Endothelial cell of umbilical vein (primary cell): ENCODE measurements around the gene PLEKHA7. TPM values are rescaled to one million over a fixed set of nuclear protein-coding genes. Genes with fewer than 3 reads are reported as not detected.

Experiments
- BruUV-seq: library from RNA; stranded (reverse); fragments of 400-500 nt; replicated peaks from 2 replicates; lab custom pipeline; 2021; lab: Mats Ljungman, UMichigan
- CTCF ChIA-PET: fragments of 300-600, 350-600 bp; sonication (Branson Sonifier 250); formaldehyde crosslinking; loops from one replicate; lab custom pipeline; 2021; ENCODE audit warnings: antibody characterized with exemption, inconsistent platforms; lab: Charles Lee
- POLR2A ChIA-PET: fragments of 300-600, 350-600 bp; sonication (Branson Sonifier 250); formaldehyde crosslinking; loops from one replicate; lab custom pipeline; 2021; ENCODE audit warnings: antibody characterized with exemption, inconsistent platforms; lab: Charles Lee
- DNase-seq: peaks from one replicate; pipeline ENCODE4 v3.0.0-alpha.2; 2011; ENCODE audit warnings: low read depth, low spot score
- FAIRE-seq: peaks from 2 replicates; lab custom pipeline; 2011; peaks lifted over from hg19 to GRCh38; lab: Jason Lieb, UNC
- H2AFZ ChIP-seq: 2 replicates; pipeline ENCODE4 v1.6.0; 2012; ENCODE audit warnings: low read depth, low read length, control low read depth, inconsistent platforms
- H3K27ac ChIP-seq: 2 replicates; pipeline ENCODE4 v1.5.1; 2011; ENCODE audit warnings: low read depth, mild to moderate bottlenecking, control low read depth, low read length, moderate library complexity; ENCODE audit not compliant: insufficient read depth
- H3K27me3 ChIP-seq, 2 experiments: 2 replicates each; pipeline versions ENCODE4 v1.6.0 to v1.6.1; 2011; ENCODE audit warnings: low read length in 2 of 2, mixed read lengths in 1 of 2; ENCODE audit not compliant: control insufficient read depth in 2 of 2, insufficient read depth in 2 of 2
- H3K36me3 ChIP-seq, 2 experiments: 2 replicates in 1 of 2; 3 replicates in 1 of 2; pipeline ENCODE4 v1.5.1; 2011; ENCODE audit warnings: low read length in 2 of 2, mild to moderate bottlenecking in 1 of 2, moderate library complexity in 1 of 2; ENCODE audit not compliant: control insufficient read depth in 2 of 2, insufficient read depth in 2 of 2; ENCODE audit errors: extremely low read depth in 1 of 2
- H3K4me1 ChIP-seq: 3 replicates; pipeline ENCODE4 v1.5.1; 2011; ENCODE audit warnings: mild to moderate bottlenecking, low read length; ENCODE audit not compliant: control insufficient read depth, insufficient read depth; ENCODE audit errors: extremely low read depth
- H3K4me2 ChIP-seq: 2 replicates; pipeline ENCODE4 v1.6.1; 2011; ENCODE audit warnings: low read length, control low read depth, mixed read lengths; ENCODE audit not compliant: insufficient read depth
- H3K4me3 ChIP-seq, 3 experiments: fragments of 200-600 bp in 1 of 3; sonication (generic), shearing (Covaris generic) in 1 of 3; replicated peaks in 1 of 3; 2 replicates each; pipeline ENCODE4 v1.5.1; 2011 to 2016; ENCODE audit warnings: control low read depth in 3 of 3, low read length in 3 of 3, mild to moderate bottlenecking in 2 of 3, inconsistent platforms in 1 of 3, low read depth in 1 of 3, moderate library complexity in 1 of 3; ENCODE audit not compliant: insufficient read depth in 1 of 3
- H3K79me2 ChIP-seq: 2 replicates; pipeline ENCODE4 v1.6.0; 2012; ENCODE audit warnings: low read length, inconsistent platforms; ENCODE audit not compliant: control insufficient read depth, insufficient read depth
- H3K9ac ChIP-seq: replicated peaks from 2 replicates; pipeline ENCODE3; 2011; ENCODE audit warnings: low read length, control low read depth; ENCODE audit not compliant: insufficient read depth; ENCODE audit errors: extremely low read depth
- H3K9me1 ChIP-seq: replicated peaks from 3 replicates; pipeline ENCODE4 v1.6.0; 2011; ENCODE audit warnings: mild to moderate bottlenecking, low read length; ENCODE audit not compliant: control insufficient read depth, insufficient read depth; ENCODE audit errors: extremely low read depth
- H3K9me3 ChIP-seq: replicated peaks from 2 replicates; pipeline ENCODE4 v1.5.1; 2012; ENCODE audit warnings: low read length, inconsistent platforms; ENCODE audit not compliant: control insufficient read depth, insufficient read depth
- H4K20me1 ChIP-seq: replicated peaks from 2 replicates; pipeline ENCODE3; 2011; ENCODE audit warnings: mild to moderate bottlenecking, low read length; ENCODE audit not compliant: control insufficient read depth, insufficient read depth; ENCODE audit errors: extremely low read depth
- CTCF ChIP-seq, 2 donors: IDR thresholded peaks; 1 replicate in 1 of 2; 2 replicates in 1 of 2; pipeline ENCODE4 v1.5.1; 2011; ENCODE audit warnings: low read length in 2 of 2, mild to moderate bottlenecking in 2 of 2, moderate library complexity in 2 of 2, control low read depth in 1 of 2, inconsistent platforms in 1 of 2, low read depth in 1 of 2; ENCODE audit not compliant: insufficient read depth in 1 of 2; ENCODE audit errors: extremely low read depth in 1 of 2
- EZH2 ChIP-seq: IDR thresholded peaks from 2 replicates; pipeline ENCODE4 v1.6.1; 2012; ENCODE audit warnings: borderline replicate concordance, low read depth, mild to moderate bottlenecking, moderate library complexity, low read length, inconsistent platforms; ENCODE audit not compliant: severe bottlenecking
- FOS ChIP-seq: IDR thresholded peaks from 2 replicates; pipeline ENCODE4 v1.6.1; 2011; ENCODE audit warnings: mild to moderate bottlenecking, low read length, moderate library complexity, borderline replicate concordance; ENCODE audit not compliant: insufficient read depth
- GATA2 ChIP-seq: IDR thresholded peaks from 2 replicates; pipeline ENCODE4 v1.7.0; 2011; ENCODE audit warnings: low read depth, mild to moderate bottlenecking, moderate library complexity, mixed read lengths, low read length; ENCODE audit not compliant: insufficient read length, insufficient read depth
- JUN ChIP-seq: IDR thresholded peaks from 2 replicates; pipeline ENCODE4 v1.6.1; 2011; ENCODE audit warnings: borderline replicate concordance, low read depth; ENCODE audit not compliant: insufficient read length, insufficient read depth
- MAX ChIP-seq: IDR thresholded peaks from 2 replicates; pipeline ENCODE4 v1.6.1; 2011; ENCODE audit not compliant: insufficient read depth, insufficient read length
- MYC ChIP-seq: IDR thresholded peaks from one replicate; pipeline ENCODE4 v1.6.1; 2011; ENCODE audit warnings: mild to moderate bottlenecking, low read depth, low read length
- POLR2A ChIP-seq: IDR thresholded peaks from 2 replicates; pipeline ENCODE4 v1.6.1; 2012; ENCODE audit warnings: low read depth, mild to moderate bottlenecking, control low read depth, low read length
- POLR2AphosphoS5 ChIP-seq: IDR thresholded peaks from 2 replicates; pipeline ENCODE4 v1.6.1; 2012; ENCODE audit warnings: low read depth, mild to moderate bottlenecking, control low read depth, low read length, moderate library complexity; ENCODE audit not compliant: insufficient read depth
- dilution Hi-C: fragments of 300-500 bp; cut with MboI; formaldehyde crosslinking; loops from one replicate; pipeline ENCODE4 v1.15.0; 2019; ENCODE audit warnings: low sequenced_read_pairs; ENCODE audit not compliant: extremely low pct_ligation_motif_present
- intact Hi-C: fragments of 100-400 bp; cut with micrococcal nuclease; formaldehyde crosslinking; loops from one replicate; pipeline ENCODE4 v1.10.0; 2022
- polyA plus RNA-seq, 4 experiments: library from polyadenylated mRNA; depleted of rRNA in 3 of 4; stranded (reverse) in 3 of 4; unstranded in 1 of 4; fragments of >200 nt; gene quantifications; 2 replicates each; pipeline versions ENCODE4 v1.2.1 to v1.2.3, GENCODE V29; 2011 to 2012; ENCODE audit warnings: missing spikeins in 1 of 4
- total RNA-seq: library from RNA; stranded (reverse); gene quantifications from 2 replicates; pipeline ENCODE4 v1.2.3, GENCODE V29; 2021

The PLEKHA7 gene
- total and polyA plus RNA-seq, 2 donors (not counting 3 experiments of a cell fraction or from before 2014, with no cell fraction given) = 1.7 to 3.8 TPM

- Histone ChIP-seq H3K36me3 (no peaks in the 10 kb centered on the region), H3K4me1 (no peaks in the 10 kb centered on the region), H3K79me2 (no peaks in the 10 kb centered on the region), H3K9me3 (no peaks in the 10 kb centered on the region), H3K4me3 (no peak overlapping the region), H3K9me1 (no peaks in the 10 kb centered on the region), H3K27me3 (no peaks in the 10 kb centered on the region), H2AFZ (no peak overlapping the region), H4K20me1 (no peaks in the 10 kb centered on the region), H3K27ac (no peak overlapping the region), H3K9ac (no peak overlapping the region), H3K4me2 (no peak overlapping the region)
- CTCF ChIA-PET = interaction anchor here (1.0 kb wide), 1 partner anchor 8 kb away, joined by 3 read pairs; no protein-coding TSS in a partner anchor
- POLR2A ChIA-PET = no interaction called here
- TF ChIP-seq POLR2AphosphoS5 (no peak), CTCF (IDR thresholded peaks at IDR 0.05; ENCODE audit: extremely low read depth in 1 of 2, insufficient read depth in 1 of 2, low read depth in 1 of 2, low read length in 2 of 2) (no peak), JUN (no peak), FOS (no peak)
- BruUV-seq = no TSS peak
- DNase-seq (no peak), FAIRE-seq (no peak)
- intact Hi-C loops (no loop called here), dilution Hi-C loops (no loop called here)
Measured at GRCh38 chr11:16958833-16959232, 55.4 kb downstream of the PLEKHA7 start.

GRCh38 chr11:16956538-16957153 is 57.6 kb downstream of the PLEKHA7 start:
- Histone ChIP-seq H3K27ac (no peak overlapping the region), H3K79me2 (no peaks in the 10 kb centered on the region), H3K4me2 (no peak overlapping the region), H3K9me1 (no peaks in the 10 kb centered on the region), H3K9me3 (no peaks in the 10 kb centered on the region), H3K27me3 (no peaks in the 10 kb centered on the region), H3K36me3 (no peaks in the 10 kb centered on the region), H2AFZ (no peak overlapping the region), H3K4me1 (no peaks in the 10 kb centered on the region), H3K9ac (no peak overlapping the region), H4K20me1 (no peaks in the 10 kb centered on the region), H3K4me3 (no peak overlapping the region)
- intact Hi-C loops = no loop called here
- ChIA-PET CTCF (interaction anchor here (0.7 kb wide), 1 partner anchor 107 kb away, joined by 3 read pairs; no protein-coding TSS in a partner anchor), POLR2A (no interaction called here)
- no peak for DNase-seq
- FAIRE-seq = no peak
- dilution Hi-C loops = no loop called here
- no peak for TF ChIP-seq JUN
- no peak for TF ChIP-seq POLR2AphosphoS5
- TF ChIP-seq GATA2 = no peak
- TF ChIP-seq MYC = no peak
- TF ChIP-seq CTCF (IDR thresholded peaks at IDR 0.05; ENCODE audit: extremely low read depth in 1 of 2, insufficient read depth in 1 of 2, low read depth in 1 of 2, low read length in 2 of 2) = no peak
- TF ChIP-seq POLR2A = no peak
- no peak for TF ChIP-seq EZH2
- TF ChIP-seq FOS = no peak
- TF ChIP-seq MAX = no peak
- no TSS peak for BruUV-seq
